Testis (tissue), 2 donors: Measurements from ENCODE around the gene OR2S2.

Source experiments
- POLR2A ChIP-seq: fragments of 450-650 bp; IDR thresholded peaks from one replicate; pipeline ENCODE4 v1.6.1; 2017; ENCODE audit warnings: antibody characterized with exemption, mild to moderate bottlenecking, moderate library complexity
- TF ChIP-seq, protein P1 (sequence below), 3 experiments: fragments of 450-650 bp in 2 of 3; fragments of 200-600 bp in 1 of 3; sonication (generic) in 1 of 3; IDR thresholded peaks; one replicate each; pipeline ENCODE4 v1.5.1; 2016 to 2019; ENCODE audit warnings: antibody characterized with exemption in 3 of 3, mild to moderate bottlenecking in 2 of 3, moderate library complexity in 1 of 3

DNA sequence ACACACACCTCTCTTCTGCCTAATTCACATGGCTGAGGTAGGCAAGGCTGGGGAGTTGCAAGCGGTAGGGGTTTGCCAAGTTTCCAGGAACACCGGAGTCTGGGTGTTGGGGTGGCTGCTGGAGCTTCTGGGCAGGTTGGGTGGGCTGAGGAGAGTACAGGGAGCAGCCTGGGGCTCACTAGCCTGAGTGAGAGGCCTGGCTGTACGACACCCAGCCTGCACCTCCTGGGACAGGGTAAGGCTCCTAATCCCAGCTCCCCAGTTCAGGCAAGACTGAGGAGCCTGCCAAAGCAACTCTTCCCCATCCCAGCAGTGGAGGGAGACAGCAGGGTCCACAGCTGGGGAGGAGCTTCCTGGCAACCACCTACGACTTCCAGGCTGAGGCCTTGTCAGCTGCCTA lies 40.7 kb downstream of the OR2S2 start:
- no peak for TF ChIP-seq POLR2A
- TF ChIP-seq, protein P1, sequence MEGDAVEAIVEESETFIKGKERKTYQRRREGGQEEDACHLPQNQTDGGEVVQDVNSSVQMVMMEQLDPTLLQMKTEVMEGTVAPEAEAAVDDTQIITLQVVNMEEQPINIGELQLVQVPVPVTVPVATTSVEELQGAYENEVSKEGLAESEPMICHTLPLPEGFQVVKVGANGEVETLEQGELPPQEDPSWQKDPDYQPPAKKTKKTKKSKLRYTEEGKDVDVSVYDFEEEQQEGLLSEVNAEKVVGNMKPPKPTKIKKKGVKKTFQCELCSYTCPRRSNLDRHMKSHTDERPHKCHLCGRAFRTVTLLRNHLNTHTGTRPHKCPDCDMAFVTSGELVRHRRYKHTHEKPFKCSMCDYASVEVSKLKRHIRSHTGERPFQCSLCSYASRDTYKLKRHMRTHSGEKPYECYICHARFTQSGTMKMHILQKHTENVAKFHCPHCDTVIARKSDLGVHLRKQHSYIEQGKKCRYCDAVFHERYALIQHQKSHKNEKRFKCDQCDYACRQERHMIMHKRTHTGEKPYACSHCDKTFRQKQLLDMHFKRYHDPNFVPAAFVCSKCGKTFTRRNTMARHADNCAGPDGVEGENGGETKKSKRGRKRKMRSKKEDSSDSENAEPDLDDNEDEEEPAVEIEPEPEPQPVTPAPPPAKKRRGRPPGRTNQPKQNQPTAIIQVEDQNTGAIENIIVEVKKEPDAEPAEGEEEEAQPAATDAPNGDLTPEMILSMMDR (IDR thresholded peaks at IDR 0.05) = no peak
